ENCODE data around the gene MLX. TPM values are rescaled to one million over a fixed set of nuclear protein-coding genes. Genes with fewer than 3 reads are reported as not detected.
A peak's percentile ranks its signal among the peaks of the same experiment; 100 is the strongest.

MLX gene
- total RNA-seq, 6 experiments from 2014 or later = 40.7 to 48.3 (median 47.0) TPM

- Mint-ChIP-seq H3K9me3 (no peaks in the 10 kb centered on the region), H3K27ac (peak overlapping the region; percentile 22; the same call in 1 of the 2 replicates), H3K4me1 (ENCODE audit: low read depth) (peaks cover 1% of the 10 kb centered on the region; the same call in 1 of the 2 replicates), H3K36me3 (ENCODE audit: low read depth) (peaks cover 6% of the 10 kb centered on the region), H3K27me3 (ENCODE audit: insufficient read depth) (no peaks in the 10 kb centered on the region; the same call in 1 of the 2 replicates), H3K4me3 (no peak overlapping the region)
- DNase-seq = no peak
- TF ChIP-seq CTCF (IDR thresholded peaks at IDR 0.05) = no peak
These were observed 19.8 kb downstream of the MLX start for GRCh38 chr17:42586514-42587230.

GRCh38 chr17:42590886-42591285 is 24.0 kb downstream of the MLX start:
- Mint-ChIP-seq H3K36me3 (ENCODE audit: low read depth) (peaks cover 6% of the 10 kb centered on the region; the same call in 1 of the 2 replicates), H3K9me3 (no peaks in the 10 kb centered on the region), H3K27ac (no peak overlapping the region), H3K4me1 (ENCODE audit: low read depth) (peaks cover 4% of the 10 kb centered on the region; the same call in 1 of the 2 replicates), H3K27me3 (ENCODE audit: insufficient read depth) (no peaks in the 10 kb centered on the region), H3K4me3 (no peak overlapping the region)
- TF ChIP-seq CTCF (IDR thresholded peaks at IDR 0.05) = no peak
- DNase-seq = no peak

GRCh38 chr17:42591411-42591810 is 24.5 kb downstream of the MLX start:
- Mint-ChIP-seq H3K27ac (no peak overlapping the region; the same call in 1 of the 2 replicates), H3K27me3 (ENCODE audit: insufficient read depth) (no peaks in the 10 kb centered on the region), H3K4me1 (ENCODE audit: low read depth) (peaks cover 4% of the 10 kb centered on the region; the same call in 1 of the 2 replicates), H3K4me3 (no peak overlapping the region), H3K9me3 (no peaks in the 10 kb centered on the region), H3K36me3 (ENCODE audit: low read depth) (peaks cover 8% of the 10 kb centered on the region)
- no peak for TF ChIP-seq CTCF (IDR thresholded peaks at IDR 0.05)
- DNase-seq = no peak

GRCh38 chr17:42596386-42596785 is 29.5 kb downstream of the MLX start:
- Mint-ChIP-seq H3K4me3 (no peak overlapping the region), H3K36me3 (ENCODE audit: low read depth) (peaks cover 4% of the 10 kb centered on the region; the same call in 1 of the 2 replicates), H3K27me3 (ENCODE audit: insufficient read depth) (no peaks in the 10 kb centered on the region; the same call in 1 of the 2 replicates), H3K4me1 (ENCODE audit: low read depth) (peaks cover 4% of the 10 kb centered on the region; the same call in 1 of the 2 replicates), H3K9me3 (no peaks in the 10 kb centered on the region), H3K27ac (no peak overlapping the region)
- TF ChIP-seq CTCF (IDR thresholded peaks at IDR 0.05) = no peak
- DNase-seq = no peak

GRCh38 chr17:42598905-42599304 is 32.0 kb downstream of the MLX start:
- no peak for TF ChIP-seq CTCF (IDR thresholded peaks at IDR 0.05)
- DNase-seq = no peak
- Mint-ChIP-seq H3K9me3 (no peaks in the 10 kb centered on the region), H3K27ac (0 out of 2 replicates have a peak overlapping the region, but pooled peaks have one; percentile 8), H3K4me1 (ENCODE audit: low read depth) (peaks cover under 1% of the 10 kb centered on the region), H3K27me3 (ENCODE audit: insufficient read depth) (no peaks in the 10 kb centered on the region; the same call in 1 of the 2 replicates), H3K4me3 (no peak overlapping the region), H3K36me3 (ENCODE audit: low read depth) (peaks cover 4% of the 10 kb centered on the region; the same call in 1 of the 2 replicates)

Data from HFFc6 (cell line).